Endothelial cell of umbilical vein (primary cell): ENCODE results near the gene GLI3. TPM values are rescaled to one million over a fixed set of nuclear protein-coding genes. Genes with fewer than 3 reads are reported as not detected.

Experiments
- BruUV-seq: library from RNA; stranded (reverse); fragments of 400-500 nt; replicated peaks from 2 replicates; lab custom pipeline; 2021; lab: Mats Ljungman, UMichigan
- CTCF ChIA-PET: fragments of 300-600, 350-600 bp; sonication (Branson Sonifier 250); formaldehyde crosslinking; loops from one replicate; lab custom pipeline; 2021; ENCODE audit warnings: antibody characterized with exemption, inconsistent platforms; lab: Charles Lee
- POLR2A ChIA-PET: fragments of 300-600, 350-600 bp; sonication (Branson Sonifier 250); formaldehyde crosslinking; loops from one replicate; lab custom pipeline; 2021; ENCODE audit warnings: antibody characterized with exemption, inconsistent platforms; lab: Charles Lee
- DNase-seq: peaks from one replicate; pipeline ENCODE4 v3.0.0-alpha.2; 2011; ENCODE audit warnings: low read depth, low spot score
- FAIRE-seq: peaks from 2 replicates; lab custom pipeline; 2011; peaks lifted over from hg19 to GRCh38; lab: Jason Lieb, UNC
- H2AFZ ChIP-seq: 2 replicates; pipeline ENCODE4 v1.6.0; 2012; ENCODE audit warnings: low read depth, low read length, control low read depth, inconsistent platforms
- H3K27ac ChIP-seq: 2 replicates; pipeline ENCODE4 v1.5.1; 2011; ENCODE audit warnings: low read depth, mild to moderate bottlenecking, control low read depth, low read length, moderate library complexity; ENCODE audit not compliant: insufficient read depth
- H3K27me3 ChIP-seq, 2 experiments: 2 replicates each; pipeline versions ENCODE4 v1.6.0 to v1.6.1; 2011; ENCODE audit warnings: low read length in 2 of 2, mixed read lengths in 1 of 2; ENCODE audit not compliant: control insufficient read depth in 2 of 2, insufficient read depth in 2 of 2
- H3K36me3 ChIP-seq, 2 experiments: 2 replicates in 1 of 2; 3 replicates in 1 of 2; pipeline ENCODE4 v1.5.1; 2011; ENCODE audit warnings: low read length in 2 of 2, mild to moderate bottlenecking in 1 of 2, moderate library complexity in 1 of 2; ENCODE audit not compliant: control insufficient read depth in 2 of 2, insufficient read depth in 2 of 2; ENCODE audit errors: extremely low read depth in 1 of 2
- H3K4me1 ChIP-seq: 3 replicates; pipeline ENCODE4 v1.5.1; 2011; ENCODE audit warnings: mild to moderate bottlenecking, low read length; ENCODE audit not compliant: control insufficient read depth, insufficient read depth; ENCODE audit errors: extremely low read depth
- H3K4me2 ChIP-seq: 2 replicates; pipeline ENCODE4 v1.6.1; 2011; ENCODE audit warnings: low read length, control low read depth, mixed read lengths; ENCODE audit not compliant: insufficient read depth
- H3K4me3 ChIP-seq, 3 experiments: fragments of 200-600 bp in 1 of 3; sonication (generic), shearing (Covaris generic) in 1 of 3; replicated peaks in 1 of 3; 2 replicates each; pipeline ENCODE4 v1.5.1; 2011 to 2016; ENCODE audit warnings: control low read depth in 3 of 3, low read length in 3 of 3, mild to moderate bottlenecking in 2 of 3, inconsistent platforms in 1 of 3, low read depth in 1 of 3, moderate library complexity in 1 of 3; ENCODE audit not compliant: insufficient read depth in 1 of 3
- H3K79me2 ChIP-seq: 2 replicates; pipeline ENCODE4 v1.6.0; 2012; ENCODE audit warnings: low read length, inconsistent platforms; ENCODE audit not compliant: control insufficient read depth, insufficient read depth
- H3K9ac ChIP-seq: replicated peaks from 2 replicates; pipeline ENCODE3; 2011; ENCODE audit warnings: low read length, control low read depth; ENCODE audit not compliant: insufficient read depth; ENCODE audit errors: extremely low read depth
- H3K9me1 ChIP-seq: replicated peaks from 3 replicates; pipeline ENCODE4 v1.6.0; 2011; ENCODE audit warnings: mild to moderate bottlenecking, low read length; ENCODE audit not compliant: control insufficient read depth, insufficient read depth; ENCODE audit errors: extremely low read depth
- H3K9me3 ChIP-seq: replicated peaks from 2 replicates; pipeline ENCODE4 v1.5.1; 2012; ENCODE audit warnings: low read length, inconsistent platforms; ENCODE audit not compliant: control insufficient read depth, insufficient read depth
- H4K20me1 ChIP-seq: replicated peaks from 2 replicates; pipeline ENCODE3; 2011; ENCODE audit warnings: mild to moderate bottlenecking, low read length; ENCODE audit not compliant: control insufficient read depth, insufficient read depth; ENCODE audit errors: extremely low read depth
- CTCF ChIP-seq, 2 donors: IDR thresholded peaks; 1 replicate in 1 of 2; 2 replicates in 1 of 2; pipeline ENCODE4 v1.5.1; 2011; ENCODE audit warnings: low read length in 2 of 2, mild to moderate bottlenecking in 2 of 2, moderate library complexity in 2 of 2, control low read depth in 1 of 2, inconsistent platforms in 1 of 2, low read depth in 1 of 2; ENCODE audit not compliant: insufficient read depth in 1 of 2; ENCODE audit errors: extremely low read depth in 1 of 2
- EZH2 ChIP-seq: IDR thresholded peaks from 2 replicates; pipeline ENCODE4 v1.6.1; 2012; ENCODE audit warnings: borderline replicate concordance, low read depth, mild to moderate bottlenecking, moderate library complexity, low read length, inconsistent platforms; ENCODE audit not compliant: severe bottlenecking
- FOS ChIP-seq: IDR thresholded peaks from 2 replicates; pipeline ENCODE4 v1.6.1; 2011; ENCODE audit warnings: mild to moderate bottlenecking, low read length, moderate library complexity, borderline replicate concordance; ENCODE audit not compliant: insufficient read depth
- GATA2 ChIP-seq: IDR thresholded peaks from 2 replicates; pipeline ENCODE4 v1.7.0; 2011; ENCODE audit warnings: low read depth, mild to moderate bottlenecking, moderate library complexity, mixed read lengths, low read length; ENCODE audit not compliant: insufficient read length, insufficient read depth
- JUN ChIP-seq: IDR thresholded peaks from 2 replicates; pipeline ENCODE4 v1.6.1; 2011; ENCODE audit warnings: borderline replicate concordance, low read depth; ENCODE audit not compliant: insufficient read length, insufficient read depth
- MAX ChIP-seq: IDR thresholded peaks from 2 replicates; pipeline ENCODE4 v1.6.1; 2011; ENCODE audit not compliant: insufficient read depth, insufficient read length
- MYC ChIP-seq: IDR thresholded peaks from one replicate; pipeline ENCODE4 v1.6.1; 2011; ENCODE audit warnings: mild to moderate bottlenecking, low read depth, low read length
- POLR2A ChIP-seq: IDR thresholded peaks from 2 replicates; pipeline ENCODE4 v1.6.1; 2012; ENCODE audit warnings: low read depth, mild to moderate bottlenecking, control low read depth, low read length
- POLR2AphosphoS5 ChIP-seq: IDR thresholded peaks from 2 replicates; pipeline ENCODE4 v1.6.1; 2012; ENCODE audit warnings: low read depth, mild to moderate bottlenecking, control low read depth, low read length, moderate library complexity; ENCODE audit not compliant: insufficient read depth
- dilution Hi-C: fragments of 300-500 bp; cut with MboI; formaldehyde crosslinking; loops from one replicate; pipeline ENCODE4 v1.15.0; 2019; ENCODE audit warnings: low sequenced_read_pairs; ENCODE audit not compliant: extremely low pct_ligation_motif_present
- intact Hi-C: fragments of 100-400 bp; cut with micrococcal nuclease; formaldehyde crosslinking; loops from one replicate; pipeline ENCODE4 v1.10.0; 2022
- polyA plus RNA-seq, 4 experiments: library from polyadenylated mRNA; depleted of rRNA in 3 of 4; stranded (reverse) in 3 of 4; unstranded in 1 of 4; fragments of >200 nt; gene quantifications; 2 replicates each; pipeline versions ENCODE4 v1.2.1 to v1.2.3, GENCODE V29; 2011 to 2012; ENCODE audit warnings: missing spikeins in 1 of 4
- total RNA-seq: library from RNA; stranded (reverse); gene quantifications from 2 replicates; pipeline ENCODE4 v1.2.3, GENCODE V29; 2021

GLI3 gene
- total and polyA plus RNA-seq, 2 donors (not counting 3 experiments of a cell fraction or from before 2014, with no cell fraction given) = 6.0 to 24.9 TPM

GRCh38 chr7:42068554-42069280 lies 168.3 kb downstream of the GLI3 start:
- intact Hi-C loops (no loop called here), dilution Hi-C loops (no loop called here)
- Histone ChIP-seq H3K9me1 (no peaks in the 10 kb centered on the region), H3K9ac (no peak overlapping the region), H3K36me3 (no peaks in the 10 kb centered on the region), H3K27ac (no peak overlapping the region), H3K4me1 (no peaks in the 10 kb centered on the region), H2AFZ (no peak overlapping the region), H3K4me2 (no peak overlapping the region), H3K4me3 (no peak overlapping the region), H4K20me1 (no peaks in the 10 kb centered on the region), H3K79me2 (no peaks in the 10 kb centered on the region), H3K9me3 (no peaks in the 10 kb centered on the region), H3K27me3 (no peaks in the 10 kb centered on the region)
- DNase-seq (no peak), FAIRE-seq (no peak)
- no TSS peak for BruUV-seq
- CTCF ChIA-PET = interaction anchor here (0.6 kb wide), 1 partner anchor 10 kb away, joined by 3 read pairs; no protein-coding TSS in a partner anchor
- POLR2A ChIA-PET = no interaction called here
- no peak for TF ChIP-seq GATA2

DNA sequence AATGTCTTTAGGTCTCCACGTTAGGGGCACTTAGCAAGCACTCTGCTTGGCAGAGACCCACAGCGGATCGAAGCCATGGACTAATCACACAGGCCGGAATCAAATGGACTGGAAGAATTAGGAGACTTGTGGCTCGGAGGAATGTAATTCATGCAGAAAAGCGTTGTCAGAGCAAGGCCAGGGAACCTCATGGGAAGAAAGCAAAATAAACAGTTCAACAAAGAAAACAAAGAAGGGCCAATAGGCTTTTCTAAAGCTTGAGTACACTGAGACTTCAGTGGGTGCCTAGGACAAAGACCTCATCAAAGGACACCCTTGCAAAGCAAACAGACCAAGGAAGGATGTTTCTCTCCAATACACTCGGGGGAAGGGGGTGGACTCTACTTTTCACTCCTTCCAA lies 171.1 kb downstream of the GLI3 start:
- no peaks in the 10 kb centered on the region for H3K79me2 ChIP-seq
- no peak overlapping the region for H3K4me3 ChIP-seq
- H3K9me3 ChIP-seq = no peaks in the 10 kb centered on the region
- H3K27ac ChIP-seq = no peak overlapping the region
- H3K36me3 ChIP-seq = no peaks in the 10 kb centered on the region
- POLR2A ChIA-PET = no interaction called here
- intact Hi-C loops = no loop called here
- no peak overlapping the region for H3K4me2 ChIP-seq
- TF ChIP-seq POLR2AphosphoS5 (no peak), FOS (no peak), MAX (no peak), JUN (no peak), POLR2A (no peak), GATA2 (no peak), MYC (no peak), EZH2 (no peak), CTCF (IDR thresholded peaks at IDR 0.05; ENCODE audit: extremely low read depth in 1 of 2, insufficient read depth in 1 of 2, low read depth in 1 of 2, low read length in 2 of 2) (no peak)
- no peaks in the 10 kb centered on the region for H4K20me1 ChIP-seq
- H2AFZ ChIP-seq = no peak overlapping the region
- no peaks in the 10 kb centered on the region for H3K4me1 ChIP-seq
- H3K9ac ChIP-seq = no peak overlapping the region
- DNase-seq = no peak
- no peak for FAIRE-seq
- BruUV-seq = no TSS peak
- CTCF ChIA-PET = interaction anchor here (1.5 kb wide), 1 partner anchor 69 kb away, joined by 3 read pairs; no protein-coding TSS in a partner anchor
- no peaks in the 10 kb centered on the region for H3K27me3 ChIP-seq
- no peaks in the 10 kb centered on the region for H3K9me1 ChIP-seq
- dilution Hi-C loops = no loop called here
